NCI-H524 treated with DMSO at 0.1 percent for 48 hours (cell line): Measurements from ENCODE around the gene LIMS1.
"Not testable (repeated sequence)": the region's sequence is repeated elsewhere in the genome, so short reads cannot be mapped to it uniquely, and the experiment has no call there.

Source experiments
- DNase-seq: peaks from one replicate; lab custom pipeline; 2025; lab: John Stamatoyannopoulos, UW

Gene LIMS1

GRCh38 chr2:108634576-108635160 lies 100.4 kb downstream of the LIMS1 start:
- no peak for DNase-seq

- DNase-seq: no peak
Observed at GRCh38 chr2:108635630-108636354, 101.5 kb downstream of the LIMS1 start.

- DNase-seq: no peak
Observed at GRCh38 chr2:108637304-108637669, 103.0 kb downstream of the LIMS1 start.

GRCh38 chr2:108640731-108641130 lies 106.5 kb downstream of the LIMS1 start:
- DNase-seq: no peak

GRCh38 chr2:108641756-108642155 lies 107.5 kb downstream of the LIMS1 start:
- no peak for DNase-seq

- no peak for DNase-seq
Observed at GRCh38 chr2:108643261-108643849, 109.1 kb downstream of the LIMS1 start.

- not testable (repeated sequence) for DNase-seq
Observed at GRCh38 chr2:108643862-108644261, 109.6 kb downstream of the LIMS1 start.

GRCh38 chr2:108644446-108644845 lies 110.2 kb downstream of the LIMS1 start:
- not testable (repeated sequence) for DNase-seq

- not testable (repeated sequence) for DNase-seq
Observed at GRCh38 chr2:108648796-108649195, 114.5 kb downstream of the LIMS1 start.

GRCh38 chr2:108650465-108650864 lies 116.2 kb downstream of the LIMS1 start:
- not testable (repeated sequence) for DNase-seq

- DNase-seq: not testable (repeated sequence)
Observed at GRCh38 chr2:108651468-108651867, 117.2 kb downstream of the LIMS1 start.

GRCh38 chr2:108652187-108652931 lies 118.1 kb downstream of the LIMS1 start:
- DNase-seq: not testable (repeated sequence)

GRCh38 chr2:108653425-108653824 lies 119.2 kb downstream of the LIMS1 start:
- DNase-seq: not testable (repeated sequence)

GRCh38 chr2:108653849-108654248 lies 119.6 kb downstream of the LIMS1 start:
- not testable (repeated sequence) for DNase-seq

- DNase-seq: not testable (repeated sequence)
Observed at GRCh38 chr2:108654521-108655125, 120.4 kb downstream of the LIMS1 start.

GRCh38 chr2:108655270-108655669 lies 121.0 kb downstream of the LIMS1 start:
- DNase-seq: not testable (repeated sequence)

- not testable (repeated sequence) for DNase-seq
Observed at GRCh38 chr2:108656282-108656681, 122.0 kb downstream of the LIMS1 start.

- not testable (repeated sequence) for DNase-seq
Observed at GRCh38 chr2:108657517-108657916, 123.2 kb downstream of the LIMS1 start.

GRCh38 chr2:108658553-108658952 lies 124.3 kb downstream of the LIMS1 start:
- DNase-seq: not testable (repeated sequence)

- DNase-seq: not testable (repeated sequence)
Observed at GRCh38 chr2:108661493-108661892, 127.2 kb downstream of the LIMS1 start.

- not testable (repeated sequence) for DNase-seq
Observed at GRCh38 chr2:108662207-108662612, 127.9 kb downstream of the LIMS1 start.

GRCh38 chr2:108663346-108663745 lies 129.1 kb downstream of the LIMS1 start:
- DNase-seq: not testable (repeated sequence)
